Adrenal gland (tissue), 12 donors: ENCODE data around the gene TBX1. TPM values are rescaled to one million over a fixed set of nuclear protein-coding genes. Genes with fewer than 3 reads are reported as not detected.
A peak's percentile ranks its signal among the peaks of the same experiment; 100 is the strongest.

Experiments
- DNase-seq, 7 donors: peaks; one replicate each; pipeline ENCODE4 v3.0.0-alpha.2; 2019 to 2020
- H3K27ac ChIP-seq, 5 donors: fragments of 200-600 bp; sonication (generic) in 4 of 5; 1 replicate in 3 of 5; 2 replicates in 2 of 5; pipeline versions ENCODE4 v1.5.1 to v1.8.0; 2016 to 2020; ENCODE audit warnings: mild to moderate bottlenecking in 1 of 5
- H3K27me3 ChIP-seq: fragments of 200-600 bp; 2 replicates; pipeline ENCODE4 v1.8.0; 2021
- H3K36me3 ChIP-seq, 2 donors: fragments of 200-600 bp; replicated peaks in 1 of 2; 1 replicate in 1 of 2; 2 replicates in 1 of 2; pipeline versions ENCODE4 v1.5.1 to v1.8.0; 2018 to 2022
- H3K4me1 ChIP-seq, 2 donors: fragments of 200-600 bp; replicated peaks in 1 of 2; 1 replicate in 1 of 2; 2 replicates in 1 of 2; pipeline versions ENCODE4 v1.5.1 to v1.8.0; 2018 to 2021
- H3K4me3 ChIP-seq, 4 donors: fragments of 200-600 bp; sonication (generic) in 3 of 4; one replicate each; pipeline ENCODE4 v1.5.1; 2016 to 2018
- H3K9me3 ChIP-seq, 3 donors: fragments of 200-600 bp; sonication (generic) in 1 of 3; replicated peaks in 1 of 3; 1 replicate in 2 of 3; 2 replicates in 1 of 3; pipeline versions ENCODE4 v1.5.1 to v1.8.0; 2016 to 2021
- POLR2A ChIP-seq, 2 donors: fragments of 450-650 bp; IDR thresholded peaks; one replicate each; pipeline ENCODE4 v1.6.1; 2017; ENCODE audit warnings: antibody characterized with exemption in 2 of 2, mild to moderate bottlenecking in 2 of 2, moderate library complexity in 1 of 2
- WGBS, 4 donors: extraction: QIAGEN DNeasy Blood & Tissue Kit in 2 of 4; methylation state at CpG; one replicate each; pipeline versions ENCODE4 v1.1.5 to v1.1.7; 2013 to 2017; 5-methylcytosine and 5-hydroxymethylcytosine counted together
- intact Hi-C, 2 donors: fragments of 100-400 bp; cut with DNase I; formaldehyde crosslinking; loops; one replicate each; pipeline versions ENCODE4 v1.14.1 to v1.15.0; 2022 to 2023
- polyA plus RNA-seq, 3 donors: library from polyadenylated mRNA; stranded (reverse); fragments of 200-250 nt in 2 of 3; fragments of 350-450 nt in 1 of 3; fragmentation: Illumina TruSeq in 1 of 3; extraction: RNeasy Lipid Tissue Mini Kit (QIAGEN cat#74804) in 1 of 3; gene quantifications; one replicate each; pipeline ENCODE4 v1.2.3, GENCODE V29; 2013 to 2014
- total RNA-seq, 9 donors: library from RNA; depleted of rRNA in 4 of 9; stranded (reverse); fragments of >200 nt in 4 of 9; fragments of 120-200 nt in 1 of 9; fragmentation: NEBNext Ultra II Directional in 1 of 9; extraction: Animal tissue kit (Norgen Biotek cat#: 25700) in 1 of 9; gene quantifications; one replicate each; pipeline versions ENCODE4 v1.1.0 to v1.2.4, GENCODE V29; 2013 to 2023
- TF ChIP-seq, protein P1 (sequence below), 6 experiments: fragments of 450-650 bp in 4 of 6; fragments of 200-600 bp in 2 of 6; sonication (generic) in 1 of 6; IDR thresholded peaks; 1 replicate in 5 of 6; 2 replicates in 1 of 6; pipeline versions ENCODE4 v1.5.1 to v1.8.0; 2016 to 2021; ENCODE audit warnings: antibody characterized with exemption in 6 of 6, mild to moderate bottlenecking in 2 of 6, moderate library complexity in 1 of 6
- donor health status: healthy with polysubstance abuse.
- donor health status: Bipolar disorder and iron deficiency.
- donor health status: DM: yes; HTN: yes; CAD: no.
- donor health status: DM: no; HTN: no; CAD: no.
- donor health status: DM: no; HTN: no; CAD: no.
- donor health status: DM: yes; HTN: yes; CAD: no.

Gene TBX1
- total and polyA plus RNA-seq, 12 donors: 0.11 to 10.1 (median 1.1) TPM; not detected in 3

DNA sequence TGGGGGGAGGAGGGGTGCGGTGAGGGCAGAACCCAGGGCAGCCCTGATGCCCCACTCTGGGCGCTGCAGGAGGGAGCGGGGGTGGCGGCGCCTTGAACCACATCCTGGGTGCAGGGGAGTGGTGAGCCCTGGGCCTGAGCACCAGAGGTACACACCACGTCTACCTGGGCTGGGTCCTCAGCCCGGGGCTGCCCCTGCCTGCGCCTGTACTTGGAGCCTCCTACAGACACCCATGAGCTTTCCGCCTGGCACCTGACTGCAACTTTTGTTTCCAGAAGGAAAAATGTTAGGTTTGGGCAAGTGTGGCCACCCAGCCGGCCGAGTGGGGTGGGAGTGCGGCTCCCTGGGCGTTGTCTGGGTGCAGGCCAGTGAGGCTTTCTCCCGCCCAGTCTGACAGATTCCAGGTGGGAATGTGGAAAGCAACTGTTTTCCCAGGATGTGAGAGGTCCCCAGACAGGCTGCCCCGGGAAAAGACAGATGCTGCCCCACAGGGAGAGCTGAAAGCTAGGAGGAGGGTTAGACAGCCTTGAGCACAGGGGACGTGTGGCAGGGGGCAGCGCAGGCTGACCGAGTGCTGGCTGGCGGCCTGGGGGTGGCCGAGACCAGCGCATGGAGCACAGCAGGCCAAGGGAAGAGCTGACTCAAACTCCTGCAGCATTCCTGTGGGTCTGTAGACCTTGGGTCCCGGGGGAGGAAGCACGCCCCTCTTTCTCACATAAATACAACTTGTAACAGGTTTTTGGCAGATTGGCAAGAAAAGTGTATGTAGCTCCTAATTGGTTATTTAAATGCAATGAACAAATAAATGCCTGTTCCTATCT, 50.0 kb downstream of the TBX1 start:
- WGBS, 4 donors: 68 to 85% (median 75%) methylated on average over 17 to 23 of the region's 23 CpGs
- DNase-seq: peak in 4 of 7 donors; percentile 11 to 25 (median 17)
- H3K27ac ChIP-seq: no peak overlapping the region
- no peaks in the 10 kb centered on the region for H3K9me3 ChIP-seq
- TF ChIP-seq, protein P1, sequence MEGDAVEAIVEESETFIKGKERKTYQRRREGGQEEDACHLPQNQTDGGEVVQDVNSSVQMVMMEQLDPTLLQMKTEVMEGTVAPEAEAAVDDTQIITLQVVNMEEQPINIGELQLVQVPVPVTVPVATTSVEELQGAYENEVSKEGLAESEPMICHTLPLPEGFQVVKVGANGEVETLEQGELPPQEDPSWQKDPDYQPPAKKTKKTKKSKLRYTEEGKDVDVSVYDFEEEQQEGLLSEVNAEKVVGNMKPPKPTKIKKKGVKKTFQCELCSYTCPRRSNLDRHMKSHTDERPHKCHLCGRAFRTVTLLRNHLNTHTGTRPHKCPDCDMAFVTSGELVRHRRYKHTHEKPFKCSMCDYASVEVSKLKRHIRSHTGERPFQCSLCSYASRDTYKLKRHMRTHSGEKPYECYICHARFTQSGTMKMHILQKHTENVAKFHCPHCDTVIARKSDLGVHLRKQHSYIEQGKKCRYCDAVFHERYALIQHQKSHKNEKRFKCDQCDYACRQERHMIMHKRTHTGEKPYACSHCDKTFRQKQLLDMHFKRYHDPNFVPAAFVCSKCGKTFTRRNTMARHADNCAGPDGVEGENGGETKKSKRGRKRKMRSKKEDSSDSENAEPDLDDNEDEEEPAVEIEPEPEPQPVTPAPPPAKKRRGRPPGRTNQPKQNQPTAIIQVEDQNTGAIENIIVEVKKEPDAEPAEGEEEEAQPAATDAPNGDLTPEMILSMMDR (IDR thresholded peaks at IDR 0.05): no peak
- TF ChIP-seq POLR2A (IDR thresholded peaks at IDR 0.05): no peak
- no peak overlapping the region for H3K4me3 ChIP-seq
- intact Hi-C loops: no loop called here
- H3K36me3 ChIP-seq: no peaks in the 10 kb centered on the region
- no peaks in the 10 kb centered on the region for H3K27me3 ChIP-seq
- H3K4me1 ChIP-seq: no peaks in the 10 kb centered on the region

GRCh38 chr22:19811211-19811621, 50.6 kb downstream of the TBX1 start:
- Histone ChIP-seq H3K9me3 (no peaks in the 10 kb centered on the region), H3K4me3 (no peak overlapping the region), H3K4me1 (no peaks in the 10 kb centered on the region), H3K36me3 (no peaks in the 10 kb centered on the region), H3K27ac (no peak overlapping the region), H3K27me3 (no peaks in the 10 kb centered on the region)
- intact Hi-C loops: no loop called here
- 80 to 83% (median 81%) methylated on average over 12 of the region's 12 CpGs for WGBS, 4 donors
- no peak for TF ChIP-seq POLR2A (IDR thresholded peaks at IDR 0.05)
- peak in 3 of 7 donors; percentile 9 to 12 (median 9) for DNase-seq

DNA sequence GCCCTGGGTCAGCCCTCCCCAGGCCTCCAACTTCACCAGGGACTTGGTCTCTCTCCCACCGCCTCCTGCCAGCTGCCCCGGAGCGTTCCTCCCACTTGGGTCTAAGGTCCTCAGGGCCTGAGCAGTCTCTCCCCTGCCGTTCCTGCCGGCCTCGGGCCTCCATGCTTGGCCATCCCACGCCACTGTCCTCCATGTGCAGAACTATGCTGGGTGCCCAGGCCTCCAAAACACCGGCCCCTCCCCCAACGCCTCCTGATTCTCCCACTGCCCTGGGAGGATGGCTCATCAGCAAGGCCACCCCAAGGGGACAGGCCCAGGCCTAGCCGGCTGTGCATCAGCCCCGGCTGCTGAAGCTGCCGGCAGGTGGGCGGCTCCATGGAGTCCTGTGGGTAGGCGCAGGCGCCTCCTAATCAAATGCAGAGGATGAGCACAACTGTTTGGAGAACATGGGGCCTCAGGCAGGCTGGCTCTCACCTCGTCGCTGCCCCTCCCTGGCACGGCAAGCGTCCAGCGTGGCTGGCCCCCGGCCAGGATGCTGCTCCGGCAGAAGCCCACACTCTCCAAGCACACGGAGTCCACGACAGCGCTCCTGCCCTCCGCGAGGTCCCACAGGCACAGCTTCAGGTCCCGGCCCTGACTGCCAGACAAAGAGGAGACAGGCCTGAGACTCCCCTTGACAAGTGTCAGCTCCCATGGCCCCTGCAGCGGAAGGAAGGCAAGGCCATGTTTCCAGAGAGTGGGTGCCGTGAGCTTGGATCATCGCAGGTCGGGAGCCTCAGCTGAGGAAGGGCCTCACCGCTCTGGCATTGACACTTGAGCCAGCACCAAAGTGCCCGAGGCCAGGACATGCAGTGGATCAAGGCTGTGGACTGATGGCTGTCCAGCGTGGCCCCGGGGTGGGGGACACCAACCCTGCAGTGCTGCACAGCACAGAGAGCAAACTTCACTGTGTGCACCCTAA, 51.5 kb downstream of the TBX1 start:
- Histone ChIP-seq H3K36me3 (no peaks in the 10 kb centered on the region), H3K9me3 (no peaks in the 10 kb centered on the region), H3K27ac (no peak overlapping the region), H3K4me1 (no peaks in the 10 kb centered on the region), H3K4me3 (no peak overlapping the region), H3K27me3 (no peaks in the 10 kb centered on the region)
- 80 to 91% (median 83%) methylated on average over 11 to 36 of the region's 36 CpGs for WGBS, 4 donors
- TF ChIP-seq POLR2A (IDR thresholded peaks at IDR 0.05): no peak
- TF ChIP-seq, protein P1 (IDR thresholded peaks at IDR 0.05): no peak
- DNase-seq: peak in 5 of 7 donors; percentile 8 to 27 (median 11)
- intact Hi-C loops: no loop called here

GRCh38 chr22:19812910-19813309, 52.3 kb downstream of the TBX1 start:
- intact Hi-C loops: no loop called here
- H3K27ac ChIP-seq: no peak overlapping the region

More at GRCh38 chr22:19812910-19813309, 52.3 kb downstream of the TBX1 start:
- TF ChIP-seq POLR2A (IDR thresholded peaks at IDR 0.05): no peak
- TF ChIP-seq, protein P1 (IDR thresholded peaks at IDR 0.05): no peak
- H3K27me3 ChIP-seq: no peaks in the 10 kb centered on the region
- 93 to 95% (median 94%) methylated on average over 11 of the region's 11 CpGs for WGBS, 4 donors
- H3K4me3 ChIP-seq: no peak overlapping the region
- no peaks in the 10 kb centered on the region for H3K36me3 ChIP-seq
- no peaks in the 10 kb centered on the region for H3K9me3 ChIP-seq
- no peaks in the 10 kb centered on the region for H3K4me1 ChIP-seq
- peak in 4 of 7 donors; percentile 7 to 31 (median 8) for DNase-seq
